Spleen (tissue), 11 donors: ENCODE data around the gene ATP2C2. TPM values are rescaled to one million over a fixed set of nuclear protein-coding genes. Genes with fewer than 3 reads are reported as not detected.
"Not testable (repeated sequence)": the region's sequence is repeated elsewhere in the genome, so short reads cannot be mapped to it uniquely, and the experiment has no call there.

Source experiments
- DNase-seq: peaks from one replicate; pipeline ENCODE4 v3.0.0-alpha.2; 2020
- H3K27ac ChIP-seq, 8 donors: fragments of 200-600 bp; sonication (generic) in 7 of 8; 1 replicate in 4 of 8; 2 replicates in 4 of 8; pipeline versions ENCODE4 v1.5.0 to v1.8.0; 2016 to 2021; ENCODE audit warnings: inconsistent platforms in 4 of 8, mild to moderate bottlenecking in 4 of 8, moderate library complexity in 1 of 8
- H3K27me3 ChIP-seq, 7 donors: fragments of 200-600 bp; sonication (generic) in 6 of 7; replicated peaks in 1 of 7; 1 replicate in 4 of 7; 2 replicates in 3 of 7; pipeline versions ENCODE4 v1.5.0 to v1.8.0; 2016 to 2021; ENCODE audit warnings: inconsistent platforms in 3 of 7, mild to moderate bottlenecking in 1 of 7
- H3K36me3 ChIP-seq, 6 donors: fragments of 200-600 bp; sonication (generic) in 5 of 6; 1 replicate in 4 of 6; 2 replicates in 2 of 6; pipeline versions ENCODE4 v1.5.0 to v1.8.0; 2016 to 2021; ENCODE audit warnings: inconsistent platforms in 2 of 6
- H3K4me1 ChIP-seq, 6 donors: fragments of 200-600 bp; sonication (generic) in 5 of 6; 1 replicate in 3 of 6; 2 replicates in 3 of 6; pipeline versions ENCODE4 v1.5.0 to v1.8.0; 2016 to 2021; ENCODE audit warnings: inconsistent platforms in 3 of 6
- H3K4me3 ChIP-seq, 8 donors: fragments of 200-600 bp; sonication (generic) in 7 of 8; 1 replicate in 4 of 8; 2 replicates in 4 of 8; pipeline versions ENCODE4 v1.5.0 to v1.8.0; 2016 to 2021; ENCODE audit warnings: inconsistent platforms in 4 of 8, mild to moderate bottlenecking in 4 of 8, moderate library complexity in 2 of 8
- H3K9me3 ChIP-seq, 8 donors: fragments of 200-600 bp; sonication (generic) in 7 of 8; 1 replicate in 4 of 8; 2 replicates in 4 of 8; pipeline versions ENCODE4 v1.5.0 to v1.8.0; 2016 to 2021; ENCODE audit warnings: inconsistent platforms in 4 of 8
- CTCF ChIP-seq, 11 experiments: fragments of 200-600 bp in 7 of 11; fragments of 450-650 bp in 4 of 11; sonication (generic) in 4 of 11; IDR thresholded peaks in 8 of 11; conservative IDR thresholded peaks in 3 of 11; 1 replicate in 7 of 11; 2 replicates in 4 of 11; pipeline versions ENCODE4 v1.4.0 to v1.8.0; 2016 to 2021; ENCODE audit warnings: antibody characterized with exemption in 11 of 11, inconsistent platforms in 4 of 11, mild to moderate bottlenecking in 1 of 11
- POLR2A ChIP-seq, 3 donors: fragments of 450-650 bp; IDR thresholded peaks; one replicate each; pipeline ENCODE4 v1.5.1; 2017; ENCODE audit warnings: antibody characterized with exemption in 3 of 3, mild to moderate bottlenecking in 1 of 3
- POLR2AphosphoS5 ChIP-seq, 3 donors: sonication (generic); formaldehyde crosslinking; IDR thresholded peaks; one replicate each; pipeline ENCODE4 v1.5.1; 2017; ENCODE audit warnings: antibody characterized with exemption in 3 of 3
- WGBS, 5 donors: extraction: QIAGEN DNeasy Blood & Tissue Kit in 3 of 5; methylation state at CpG; one replicate each; pipeline versions ENCODE4 v1.1.5 to v1.1.7; 2013 to 2018; 5-methylcytosine and 5-hydroxymethylcytosine counted together
- intact Hi-C: fragments of 100-400 bp; cut with DNase I; formaldehyde crosslinking; loops from one replicate; pipeline ENCODE4 v1.15.0; 2023; ENCODE audit warnings: low total_unique reads
- polyA plus RNA-seq, 3 donors: library from polyadenylated mRNA; stranded (reverse); fragments of 200-250 nt; gene quantifications; one replicate each; pipeline ENCODE4 v1.2.1, GENCODE V29; 2013
- total RNA-seq, 7 donors: library from RNA; depleted of rRNA in 3 of 7; stranded (reverse); fragments of >200 nt in 3 of 7; fragmentation: NEBNext Ultra II Directional in 4 of 7; extraction: Animal tissue kit (Norgen Biotek cat#: 25700) in 4 of 7; gene quantifications; one replicate each; pipeline versions ENCODE4 v1.1.0 to v1.2.1, GENCODE V29; 2016 to 2021
- donor health status: healthy with polysubstance abuse.
- donor health status: DM: no; HTN: no; CAD: no; lungs with moderate emphysema.
- donor health status: DM: no; HTN: no; CAD: no.
- donor health status: Bipolar disorder and iron deficiency.
- donor health status: healthy.
- donor health status: DM: no; HTN: no; CAD: no.
- donor health status: DM: yes; HTN: yes; CAD: no.

Gene ATP2C2
- total and polyA plus RNA-seq, 10 donors: 0.09 to 8.1 (median 1.2) TPM

GRCh38 chr16:84340325-84341040, 27.9 kb upstream of the ATP2C2 start:
- no peaks in the 10 kb centered on the region for H3K36me3 ChIP-seq
- no peak overlapping the region for H3K27ac ChIP-seq
- DNase-seq: no peak

DNA sequence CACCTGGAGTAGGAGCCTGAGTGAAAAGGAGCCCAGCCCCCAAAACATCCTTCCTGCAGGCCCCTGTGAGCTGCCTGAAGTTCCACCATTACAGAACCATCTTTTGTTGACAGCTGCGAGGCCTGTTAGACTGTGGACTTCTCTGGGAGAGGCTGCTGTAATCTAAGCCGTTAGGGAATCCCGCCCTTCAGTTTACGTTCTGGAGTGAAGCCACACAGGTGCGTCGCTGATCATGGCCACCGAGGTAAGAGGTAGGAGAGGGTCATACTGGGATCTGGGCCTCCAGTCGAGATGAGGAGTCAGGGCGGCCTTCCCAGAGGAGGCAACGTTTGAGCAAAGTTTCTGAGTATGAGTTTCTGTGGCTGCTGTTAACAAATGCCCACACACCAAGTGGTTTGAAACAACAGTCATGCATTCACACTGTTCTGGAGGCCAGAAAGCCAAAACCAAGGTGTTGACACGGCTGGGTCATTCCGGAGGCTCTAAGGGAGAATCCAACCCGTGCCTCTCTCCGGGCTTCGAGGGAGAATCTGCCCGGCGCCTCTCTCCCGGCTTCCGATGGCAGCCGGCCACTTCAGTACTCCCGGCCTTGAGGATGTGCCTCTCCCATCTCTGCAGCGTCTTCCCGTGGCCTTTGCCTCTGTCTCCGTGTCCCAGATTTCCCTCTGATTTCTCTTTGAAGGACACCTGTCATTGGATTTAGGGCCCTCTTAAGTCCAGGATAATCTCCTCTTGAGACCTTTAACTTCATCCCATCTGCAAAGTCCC, 26.6 kb upstream of the ATP2C2 start:
- 77 to 93% (median 88%) methylated on average over 23 to 24 of the region's 24 CpGs for WGBS, 5 donors
- Histone ChIP-seq H3K4me1 (no peaks in the 10 kb centered on the region), H3K27ac (no peak overlapping the region), H3K36me3 (no peaks in the 10 kb centered on the region), H3K4me3 (no peak overlapping the region), H3K27me3 (peaks cover 0 to 14% (median 0%) of the 10 kb centered on the region in 7 donors), H3K9me3 (peaks cover 2 to 15% (median 13%) of the 10 kb centered on the region in 8 donors)
- no peak for DNase-seq
- TF ChIP-seq POLR2AphosphoS5 (IDR thresholded peaks at IDR 0.05) (no peak), CTCF (IDR thresholded peaks at IDR 0.05 in 8 of 11, conservative IDR thresholded peaks at IDR 0.05 in 3 of 11) (no peak), POLR2A (IDR thresholded peaks at IDR 0.05) (no peak)
- intact Hi-C loops: no loop called here

More at GRCh38 chr16:84340325-84341040, 27.9 kb upstream of the ATP2C2 start:
- H3K4me3 ChIP-seq: no peak overlapping the region
- intact Hi-C loops: no loop called here
- peaks cover 2 to 27% (median 24%) of the 10 kb centered on the region in 8 donors for H3K9me3 ChIP-seq
- WGBS, 5 donors: 61 to 76% (median 69%) methylated on average over 17 to 18 of the region's 18 CpGs
- H3K27me3 ChIP-seq: peaks cover 0 to 9% (median 0%) of the 10 kb centered on the region in 7 donors
- no peaks in the 10 kb centered on the region for H3K4me1 ChIP-seq
- TF ChIP-seq POLR2A (IDR thresholded peaks at IDR 0.05): no peak
- TF ChIP-seq POLR2AphosphoS5 (IDR thresholded peaks at IDR 0.05): no peak
- no peak for TF ChIP-seq CTCF (IDR thresholded peaks at IDR 0.05 in 8 of 11, conservative IDR thresholded peaks at IDR 0.05 in 3 of 11)

GRCh38 chr16:84343800-84344199, 24.5 kb upstream of the ATP2C2 start:
- DNase-seq, H3K4me3 ChIP-seq, H3K36me3 ChIP-seq, H3K9me3 ChIP-seq, H3K4me1 ChIP-seq, intact Hi-C loops: not testable (repeated sequence)
- 74 to 93% (median 86%) methylated on average over 10 of the region's 10 CpGs for WGBS, 5 donors
- Histone ChIP-seq H3K27ac (peak overlapping the region in 3 of 8 donors; percentile 45 to 58 (median 50)), H3K27me3 (peaks cover 0 to 29% (median 0%) of the 10 kb centered on the region in 7 donors)

GRCh38 chr16:84344781-84345180, 23.6 kb upstream of the ATP2C2 start:
- peak overlapping the region in 3 of 8 donors; percentile 45 to 58 (median 50) for H3K27ac ChIP-seq
- no peak for DNase-seq
- H3K9me3 ChIP-seq: no peaks in the 10 kb centered on the region
- peaks cover 0 to 24% (median 0%) of the 10 kb centered on the region in 7 donors for H3K27me3 ChIP-seq
- intact Hi-C loops: no loop called here
- no peak overlapping the region for H3K4me3 ChIP-seq
- no peaks in the 10 kb centered on the region for H3K36me3 ChIP-seq
- TF ChIP-seq CTCF (IDR thresholded peaks at IDR 0.05 in 8 of 11, conservative IDR thresholded peaks at IDR 0.05 in 3 of 11): no peak
- TF ChIP-seq POLR2A (IDR thresholded peaks at IDR 0.05): no peak
- no peak for TF ChIP-seq POLR2AphosphoS5 (IDR thresholded peaks at IDR 0.05)
- H3K4me1 ChIP-seq: no peaks in the 10 kb centered on the region
- WGBS, 5 donors: 77 to 91% (median 85%) methylated on average over 8 of the region's 8 CpGs
